Skeletal muscle satellite cell (primary cell): Measurements from ENCODE around the gene ABCC11.

ENCODE experiments used
- H3K27me3 ChIP-seq: 2 replicates; pipeline ENCODE4 v1.7.0; 2013; ENCODE audit warnings: low read length; ENCODE audit not compliant: control insufficient read depth, insufficient read depth
- H3K36me3 ChIP-seq: 2 replicates; pipeline ENCODE4 v1.7.0; 2013; ENCODE audit warnings: mild to moderate bottlenecking, control low read depth, low read length; ENCODE audit not compliant: insufficient read depth
- H3K4me1 ChIP-seq: 2 replicates; pipeline ENCODE4 v1.7.0; 2013; ENCODE audit warnings: low read length; ENCODE audit not compliant: control insufficient read depth, insufficient read depth
- H3K4me2 ChIP-seq: 2 replicates; pipeline ENCODE4 v1.7.0; 2013; ENCODE audit warnings: mild to moderate bottlenecking, low read length
- H3K4me3 ChIP-seq: 2 replicates; pipeline ENCODE4 v1.7.0; 2013; ENCODE audit warnings: low read length
- H3K9ac ChIP-seq: 2 replicates; pipeline ENCODE4 v1.7.0; 2013; ENCODE audit warnings: mild to moderate bottlenecking, low read depth, low read length, moderate library complexity
- H3K9me3 ChIP-seq: replicated peaks from 2 replicates; pipeline ENCODE4 v1.7.0; 2013; ENCODE audit warnings: mild to moderate bottlenecking, control low read depth, low read length

The ABCC11 gene

GRCh38 chr16:48123104-48123788 is 124.1 kb downstream of the ABCC11 start:
- no peaks in the 10 kb centered on the region for H3K36me3 ChIP-seq
- peak overlapping the region; percentile 67 for H3K9ac ChIP-seq
- H3K4me1 ChIP-seq, result peaks cover 48% of the 10 kb centered on the region
- no peaks in the 10 kb centered on the region for H3K9me3 ChIP-seq
- no peaks in the 10 kb centered on the region for H3K27me3 ChIP-seq
- peak overlapping the region; percentile 12 for H3K4me3 ChIP-seq
- H3K4me2 ChIP-seq, result peak overlapping the region; percentile 53

- H3K27me3 ChIP-seq, result no peaks in the 10 kb centered on the region
These were observed 126.1 kb downstream of the ABCC11 start for GRCh38 chr16:48121276-48121675.

GRCh38 chr16:48118841-48119240 is 128.5 kb downstream of the ABCC11 start:
- Histone ChIP-seq H3K9me3 (no peaks in the 10 kb centered on the region), H3K4me3 (no peak overlapping the region), H3K27me3 (no peaks in the 10 kb centered on the region), H3K4me2 (no peak overlapping the region), H3K9ac (no peak overlapping the region), H3K4me1 (peaks cover 20% of the 10 kb centered on the region), H3K36me3 (no peaks in the 10 kb centered on the region)

More at GRCh38 chr16:48121276-48121675, 126.1 kb downstream of the ABCC11 start:
- no peak overlapping the region for H3K4me2 ChIP-seq
- H3K4me1 ChIP-seq, result peaks cover 32% of the 10 kb centered on the region
- H3K9me3 ChIP-seq, result no peaks in the 10 kb centered on the region
- H3K4me3 ChIP-seq, result no peak overlapping the region
- H3K36me3 ChIP-seq, result no peaks in the 10 kb centered on the region
- H3K9ac ChIP-seq, result no peak overlapping the region

GRCh38 chr16:48117217-48118105 is 129.9 kb downstream of the ABCC11 start:
- no peak overlapping the region for H3K4me3 ChIP-seq
- H3K4me2 ChIP-seq, result no peak overlapping the region
- no peaks in the 10 kb centered on the region for H3K9me3 ChIP-seq
- H3K4me1 ChIP-seq, result peaks cover 9% of the 10 kb centered on the region
- no peaks in the 10 kb centered on the region for H3K36me3 ChIP-seq
- H3K9ac ChIP-seq, result no peak overlapping the region
- peaks cover 10% of the 10 kb centered on the region for H3K27me3 ChIP-seq
